Effector CD4-positive, alpha-beta T cell (primary cell): ENCODE measurements around the gene STOX2.
"Not testable (repeated sequence)": the region's sequence is repeated elsewhere in the genome, so short reads cannot be mapped to it uniquely, and the experiment has no call there.

ENCODE experiments used
- DNase-seq: peaks from one replicate; pipeline ENCODE4 v3.0.0-alpha.2; 2020

Gene STOX2

DNA sequence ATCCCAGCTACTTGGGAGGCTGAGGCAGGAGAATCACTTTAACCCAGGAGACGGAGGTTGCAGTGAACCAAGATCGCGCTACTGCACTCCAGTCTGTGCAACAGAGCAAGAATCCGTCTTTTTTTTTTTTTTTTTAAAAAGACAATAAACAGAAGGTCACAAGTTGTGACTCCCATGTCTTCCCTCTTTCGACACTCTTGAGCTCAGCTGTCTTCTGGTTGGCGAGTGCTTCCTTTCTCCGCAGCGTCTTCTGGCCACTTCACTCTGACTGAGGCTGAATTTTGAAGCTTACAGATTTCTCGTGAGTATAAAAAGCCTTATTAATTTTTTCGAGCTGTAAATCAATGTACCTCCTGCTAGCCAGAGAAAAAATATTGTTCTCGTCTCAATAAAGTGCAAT is 124.9 kb downstream of the STOX2 start:
- no peak for DNase-seq

DNA sequence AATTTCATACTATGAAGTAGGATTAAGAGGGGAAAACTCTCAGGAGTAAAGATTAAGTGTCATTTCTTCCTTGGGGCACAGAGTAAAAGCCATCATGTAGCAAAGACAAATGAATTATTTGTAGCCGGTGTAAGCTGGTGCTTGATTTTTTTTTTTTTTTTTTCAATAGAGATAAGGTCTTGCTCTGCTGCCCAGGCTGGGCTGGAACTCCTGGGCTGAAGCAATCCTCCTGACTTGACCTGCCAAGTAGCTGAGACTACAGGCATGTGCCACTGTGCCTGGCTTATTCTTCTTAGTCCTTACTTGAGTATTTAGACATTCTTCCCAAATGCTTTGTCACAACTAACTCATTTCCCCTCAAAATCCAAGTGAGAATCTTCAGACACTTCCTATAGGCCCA is 125.7 kb downstream of the STOX2 start:
- no peak for DNase-seq

DNA sequence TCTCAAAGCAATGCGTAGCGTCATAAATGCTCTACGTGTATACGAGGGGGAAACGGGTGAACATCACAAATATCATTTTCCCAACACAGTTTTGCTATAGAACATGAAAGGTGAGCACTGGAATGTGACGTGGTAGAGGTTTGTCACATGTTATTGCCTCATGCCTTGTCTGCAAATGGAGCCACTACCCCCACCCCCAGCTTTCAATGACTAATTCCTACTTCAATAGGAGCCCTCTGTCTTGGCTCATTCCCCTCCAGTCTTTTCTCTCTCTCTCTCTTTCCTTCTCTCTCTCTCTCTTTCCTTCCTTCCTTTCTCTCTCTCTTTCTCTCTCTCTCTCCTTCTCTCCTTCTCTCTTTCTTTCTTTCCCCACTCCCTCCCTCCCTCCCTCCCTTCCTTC is 127.0 kb downstream of the STOX2 start:
- DNase-seq = no peak

DNA sequence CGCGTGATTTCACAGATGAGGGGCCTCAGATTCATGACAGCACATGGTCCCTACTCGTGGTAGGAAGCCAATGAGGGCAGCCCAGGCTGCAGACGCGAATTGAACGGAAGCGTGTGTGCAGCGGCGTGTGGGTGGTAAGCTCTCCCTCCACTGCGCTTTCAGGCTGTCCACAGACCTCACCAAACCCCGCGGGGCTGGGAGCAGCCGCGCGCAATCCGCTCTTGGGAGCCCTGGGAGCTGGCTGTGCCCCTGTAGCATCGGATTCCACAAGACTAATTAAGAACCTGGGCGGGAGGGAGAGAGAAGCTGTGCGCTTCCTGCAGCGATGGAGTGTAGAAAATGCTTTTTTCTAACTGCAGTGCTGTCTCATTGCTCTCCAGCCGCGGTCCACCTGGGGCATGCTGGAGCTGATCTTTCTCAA is 134.9 kb downstream of the STOX2 start:
- DNase-seq = no peak

DNA sequence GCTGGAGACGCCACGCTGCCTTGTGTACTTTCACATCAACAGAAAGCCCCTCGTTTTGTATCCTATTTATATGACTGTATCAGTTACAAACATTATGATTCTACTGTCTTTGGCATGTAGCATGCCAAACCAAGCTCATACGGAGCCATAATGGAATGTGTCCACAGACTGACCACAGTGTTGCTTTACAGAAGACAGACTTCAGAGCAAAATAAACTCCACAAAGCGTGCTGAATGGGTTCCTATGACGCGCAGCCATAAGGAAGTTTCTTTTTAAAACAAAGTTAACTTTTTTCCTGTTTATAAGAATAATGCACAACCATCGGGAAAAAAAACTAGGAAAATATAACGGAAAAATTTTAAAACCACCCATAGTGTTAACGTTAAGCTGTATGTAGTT is 136.0 kb downstream of the STOX2 start:
- no peak for DNase-seq

DNA sequence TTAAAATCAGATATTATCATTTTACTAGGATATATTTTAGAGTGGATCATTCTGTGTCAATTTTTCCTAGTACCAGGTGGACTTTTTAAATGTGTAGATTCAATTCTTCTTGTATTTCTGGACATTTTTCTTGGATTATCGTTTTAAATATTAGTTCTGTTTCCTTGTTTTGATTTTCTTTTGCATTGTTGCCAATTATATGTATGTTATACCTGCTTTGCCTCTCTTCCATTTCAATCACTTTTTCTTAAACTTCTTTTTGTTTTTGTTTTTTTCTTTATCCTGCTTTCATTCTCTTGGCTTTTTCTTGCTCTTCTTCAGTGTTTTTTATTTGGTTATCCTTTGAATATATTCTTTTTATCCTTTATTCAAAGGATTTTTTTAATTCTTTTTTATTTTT is 141.0 kb downstream of the STOX2 start:
- DNase-seq = no peak

DNA sequence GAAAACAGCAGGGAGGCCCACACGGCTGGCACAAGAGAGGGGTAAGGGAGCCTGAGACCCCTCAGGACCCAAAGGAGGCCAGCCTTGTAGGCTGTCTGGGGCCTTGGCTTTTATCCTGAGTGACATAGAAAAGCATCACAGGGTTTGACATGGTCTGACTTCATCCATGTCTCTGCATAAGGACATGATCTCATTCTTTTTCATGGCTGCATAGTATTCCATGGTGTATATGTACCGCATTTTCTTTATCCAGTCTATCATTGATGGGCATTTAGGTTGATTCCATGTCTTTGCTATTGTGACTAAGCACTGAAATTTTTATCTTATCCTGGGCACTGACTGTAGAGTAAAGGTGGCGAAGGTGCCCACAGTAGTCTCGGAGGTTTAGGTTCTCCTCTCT is 146.2 kb downstream of the STOX2 start:
- not testable (repeated sequence) for DNase-seq

DNA sequence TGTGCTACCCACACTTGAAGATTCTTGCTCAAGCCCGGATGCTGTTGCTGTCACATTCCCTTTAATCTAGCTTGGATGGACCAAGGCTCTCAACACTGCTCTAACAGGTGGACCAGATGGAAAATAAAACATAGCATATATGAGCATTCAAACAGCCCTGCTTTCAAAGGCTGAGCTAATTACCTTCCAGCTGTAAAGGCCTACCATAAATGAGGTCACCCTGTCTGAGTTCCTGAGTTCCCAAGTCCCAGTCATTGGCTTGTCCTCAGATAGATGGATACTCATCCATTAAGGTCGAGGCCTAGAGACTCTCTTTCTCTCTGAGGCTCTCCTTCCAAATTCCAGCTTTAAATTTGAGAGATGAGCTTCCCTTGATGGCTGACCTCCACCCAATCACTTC is 147.5 kb downstream of the STOX2 start:
- DNase-seq = no peak

DNA sequence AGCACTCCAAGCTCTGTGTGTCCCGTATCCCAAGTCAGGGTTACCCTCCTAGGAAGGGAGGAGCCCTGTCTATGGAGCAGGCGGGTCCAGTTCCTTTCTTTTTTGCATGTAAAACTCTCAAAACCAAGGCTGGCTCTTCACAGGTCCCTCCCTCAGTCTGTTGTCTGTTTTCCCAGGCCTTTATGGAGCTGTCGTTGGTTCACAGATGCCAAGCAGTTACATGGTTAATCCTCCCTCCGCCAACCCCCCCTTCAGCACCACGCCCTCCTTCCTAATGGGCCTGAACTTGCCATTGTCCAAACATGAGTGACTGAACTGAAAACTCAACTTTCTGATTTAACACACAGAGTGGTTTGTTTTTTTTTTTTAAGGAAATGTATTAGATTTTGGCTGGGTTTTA is 148.3 kb downstream of the STOX2 start:
- no peak for DNase-seq

DNA sequence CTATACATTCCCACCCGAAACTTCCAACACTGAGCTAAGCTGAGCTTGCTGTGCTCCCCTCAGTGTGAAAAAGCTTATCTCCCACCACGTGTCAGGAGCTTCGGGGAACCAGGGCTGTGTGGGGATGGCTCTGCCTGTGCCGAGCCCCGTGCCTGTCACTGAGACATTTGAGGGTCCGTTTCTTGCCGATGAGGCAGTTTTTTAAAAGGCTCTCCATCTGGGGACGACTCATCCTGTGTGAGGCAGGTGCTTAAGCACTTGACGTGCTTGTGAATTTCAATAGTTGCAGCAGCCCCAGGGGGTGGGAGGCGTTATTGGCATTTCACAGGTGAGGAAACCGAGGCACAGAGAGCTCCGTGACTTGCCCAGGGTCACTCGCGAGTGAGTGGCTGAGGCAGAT is 151.8 kb downstream of the STOX2 start:
- DNase-seq = no peak

DNA sequence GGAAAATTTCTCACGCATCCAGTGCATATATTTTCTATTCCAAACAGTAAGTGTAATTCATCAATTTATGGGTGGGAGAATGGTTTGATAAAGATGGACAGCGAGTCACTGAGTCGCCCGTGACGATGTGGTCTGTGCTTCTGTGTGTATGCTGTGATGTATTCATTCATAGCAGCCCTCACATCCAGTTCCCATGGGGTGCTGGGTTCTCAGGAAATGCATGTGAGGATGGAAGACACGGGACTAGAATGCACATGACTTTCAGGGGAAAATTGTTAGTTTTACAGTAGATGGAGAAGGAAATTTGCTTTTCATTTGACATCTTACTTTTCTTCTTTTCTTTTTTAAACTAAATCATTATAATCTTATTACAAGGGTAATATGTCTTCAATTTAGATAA is 152.9 kb downstream of the STOX2 start:
- no peak for DNase-seq

DNA sequence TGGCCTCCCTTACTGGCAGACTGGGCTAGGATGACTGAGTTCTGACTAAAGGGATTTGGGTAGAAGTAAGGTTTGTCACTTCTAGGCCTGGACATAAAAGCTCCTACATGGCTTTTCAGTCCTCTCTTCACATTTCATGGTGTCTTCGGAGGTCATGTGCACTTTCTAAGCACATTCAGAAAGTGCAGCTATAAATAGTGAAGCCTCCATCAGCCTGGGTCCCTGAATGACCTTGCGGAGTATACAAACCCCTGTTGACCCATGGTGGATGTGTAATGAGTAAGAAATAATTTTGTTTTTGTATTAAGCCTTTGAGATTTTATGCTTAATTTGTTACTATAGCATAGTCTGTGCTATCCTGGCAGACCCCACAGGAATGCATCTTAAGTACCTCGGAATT is 154.0 kb downstream of the STOX2 start:
- no peak for DNase-seq

DNA sequence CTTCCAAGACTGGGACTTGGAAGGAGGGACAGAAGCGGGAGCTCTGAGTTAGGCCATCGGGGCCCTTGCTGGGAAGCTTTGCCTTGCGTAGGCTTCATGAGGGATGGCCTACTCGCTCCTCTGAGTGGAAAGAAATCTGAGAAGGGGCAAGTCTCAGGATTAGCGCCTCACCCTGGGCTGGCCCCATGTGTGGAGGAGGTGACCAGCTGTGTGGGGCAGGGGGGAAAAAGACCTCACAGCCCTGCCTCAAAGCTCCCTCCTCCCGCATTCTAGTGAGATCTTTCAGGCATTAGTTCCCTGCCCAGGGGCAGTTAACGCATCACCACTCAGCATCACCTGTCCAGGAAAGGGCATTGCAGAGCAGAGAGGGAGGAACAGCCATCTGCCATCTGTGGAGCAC is 156.5 kb downstream of the STOX2 start:
- no peak for DNase-seq

DNA sequence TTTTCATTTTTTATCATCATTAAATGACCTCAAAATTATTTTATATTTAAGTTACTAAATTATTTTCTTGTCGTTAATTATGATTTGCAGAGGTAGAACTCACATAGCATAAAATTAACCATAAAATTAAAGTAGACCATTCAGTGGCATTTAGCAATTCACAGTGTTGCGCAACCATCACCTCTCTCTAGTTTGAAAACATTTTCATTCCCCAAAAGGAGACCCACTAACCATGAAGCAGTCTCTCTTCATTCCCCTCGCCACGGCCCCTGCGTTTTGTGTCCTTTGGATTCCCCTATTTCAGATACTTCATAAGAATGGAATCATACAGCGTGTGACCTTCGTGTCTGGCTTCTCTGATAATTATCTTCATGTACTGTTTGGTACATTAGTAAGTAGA is 157.7 kb downstream of the STOX2 start:
- no peak for DNase-seq

DNA sequence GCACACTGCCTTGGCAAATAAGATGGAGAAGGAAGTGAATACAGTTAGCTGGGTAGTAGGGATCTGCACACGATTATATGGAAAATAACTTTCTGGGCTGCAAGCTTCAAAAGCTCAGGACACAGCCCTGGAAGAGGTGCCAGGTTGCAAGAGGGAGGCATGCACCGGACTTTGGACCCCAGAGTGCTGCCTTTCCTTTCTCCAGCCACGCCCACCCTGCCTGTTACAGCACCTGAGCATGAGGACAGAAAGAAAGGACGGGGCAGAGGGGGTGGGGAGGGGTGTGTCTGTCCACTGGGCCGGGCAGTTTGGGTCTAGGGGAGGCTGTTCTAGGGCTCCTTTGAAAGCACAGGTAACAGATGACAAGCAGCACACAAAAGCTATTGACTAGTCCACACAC is 159.8 kb downstream of the STOX2 start:
- DNase-seq = no peak

DNA sequence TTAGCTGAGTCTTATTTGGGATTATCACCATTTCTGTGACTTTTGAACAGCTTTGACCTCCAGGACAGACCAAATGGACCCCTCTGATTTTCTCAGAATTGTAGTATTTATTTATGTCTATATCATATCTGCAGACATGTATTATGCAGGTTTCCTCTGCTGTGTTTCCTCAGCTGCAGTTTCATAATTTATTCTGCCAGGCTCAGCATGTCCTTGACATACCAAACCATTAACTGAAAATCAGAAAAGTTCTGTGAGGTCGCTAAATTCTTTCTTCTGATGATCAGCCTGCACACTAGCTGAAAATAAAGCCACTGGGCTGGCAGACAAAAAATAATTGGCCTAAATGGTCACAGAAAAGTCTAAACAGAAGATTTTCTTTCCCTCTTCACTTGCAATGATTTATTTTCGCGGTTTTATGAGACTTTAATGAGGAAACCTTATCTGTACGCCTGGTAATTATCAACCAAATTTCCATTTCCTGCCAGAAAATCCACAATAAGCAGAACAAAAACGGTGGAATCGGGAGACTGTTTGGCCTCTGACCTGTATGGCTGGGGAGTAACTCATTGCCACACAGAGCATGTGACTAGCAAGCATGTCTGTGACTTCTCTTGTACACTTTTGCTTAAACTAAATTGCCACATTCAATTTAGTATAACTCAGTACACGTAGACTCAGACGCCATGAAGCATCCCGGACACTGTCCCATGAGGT is 161.6 kb downstream of the STOX2 start:
- no peak for DNase-seq

DNA sequence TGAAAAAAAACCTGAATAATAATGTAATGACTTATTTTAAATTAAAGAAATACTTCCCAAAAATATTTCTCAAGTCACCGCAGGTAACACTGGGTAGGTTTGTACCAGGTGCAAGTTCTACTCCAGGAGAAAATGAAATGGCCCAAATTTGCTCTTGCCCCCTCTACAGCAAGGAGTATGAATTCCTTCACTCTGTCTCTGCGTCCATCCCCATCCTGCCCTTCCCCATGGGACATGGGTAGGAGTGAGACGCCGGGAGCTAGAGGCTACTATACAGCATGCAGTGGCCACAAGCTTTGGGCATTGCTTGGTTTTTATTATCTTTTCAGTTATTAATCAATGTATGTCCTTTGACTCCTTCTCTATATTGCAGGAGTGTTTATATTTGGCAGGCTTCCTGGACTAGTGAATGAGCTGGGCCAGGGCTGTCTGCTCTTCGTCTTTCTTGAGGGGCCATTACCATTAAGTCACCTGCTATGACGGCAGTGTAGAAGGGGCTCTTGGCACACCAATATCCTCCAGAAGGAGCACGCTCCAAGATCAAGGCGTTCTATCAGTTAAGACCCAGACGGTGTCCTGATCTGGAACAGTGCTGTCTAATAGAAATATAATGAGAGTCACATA is 162.9 kb downstream of the STOX2 start:
- DNase-seq = no peak
